GM12892 (cell line): ENCODE results near the gene HOXD3.

Source experiments
- POLR2A ChIP-seq: IDR thresholded peaks from 2 replicates; pipeline ENCODE4 v1.6.1; 2011; ENCODE audit warnings: low read depth, low read length, control low read depth
- POLR2AphosphoS5 ChIP-seq: IDR thresholded peaks from 2 replicates; pipeline ENCODE4 v1.6.1; 2011; ENCODE audit warnings: low read depth, low read length, control low read depth

DNA sequence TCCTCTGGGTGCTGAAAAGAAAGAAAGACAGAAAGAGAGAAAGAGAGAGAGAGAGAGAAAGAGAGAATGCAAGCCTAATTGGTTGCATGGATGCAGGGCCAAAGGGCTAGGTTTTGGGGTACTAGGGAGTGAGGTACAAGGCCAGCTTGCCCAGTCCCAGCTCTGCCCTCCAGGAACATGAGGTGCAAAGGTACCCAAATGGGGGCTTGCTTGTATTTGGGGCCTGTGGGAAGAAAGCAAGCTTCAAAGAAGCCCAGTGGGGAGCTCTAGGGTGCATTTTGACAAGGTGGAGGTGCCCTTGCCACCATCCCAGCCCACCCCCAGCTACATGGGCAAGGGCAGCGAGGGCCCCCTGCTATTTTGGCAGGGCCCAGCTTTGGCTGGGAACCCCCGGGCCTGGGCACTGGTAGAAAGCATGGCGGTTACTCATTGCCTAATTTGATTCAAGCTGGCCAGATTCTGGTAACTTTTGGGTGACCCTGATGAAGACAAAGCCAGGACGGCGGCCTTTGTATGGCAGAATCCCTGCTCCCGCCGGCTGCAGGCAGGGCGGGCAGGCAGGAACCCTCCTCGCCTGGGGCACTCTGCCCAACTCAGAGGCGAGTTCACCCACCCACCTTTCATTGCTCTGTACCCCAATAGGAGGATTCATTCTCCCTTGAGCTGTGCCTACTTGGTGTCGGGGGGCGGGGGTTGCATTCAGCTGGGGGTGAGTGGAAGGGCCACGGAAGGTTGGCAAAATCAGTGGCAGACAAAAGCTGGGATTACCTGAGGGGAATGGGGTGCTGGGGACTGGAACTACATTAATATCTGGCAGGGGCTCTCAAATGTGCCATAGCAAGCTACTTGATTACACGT is 6.3 kb upstream of the HOXD3 start:
- no peak for TF ChIP-seq POLR2AphosphoS5
- TF ChIP-seq POLR2A, result no peak
